PC-3 (cell line): ENCODE data around the gene PSTPIP2. TPM values are rescaled to one million over a fixed set of nuclear protein-coding genes. Genes with fewer than 3 reads are reported as not detected.
A peak's percentile ranks its signal among the peaks of the same experiment; 100 is the strongest.
"Not testable (repeated sequence)": the region's sequence is repeated elsewhere in the genome, so short reads cannot be mapped to it uniquely, and the experiment has no call there.

Experiments used
- ATAC-seq: fragments of 200-7000 bp; cut with Tn5 transposase; 2 replicates; pipeline ENCODE4 v1.9.1; 2020; ENCODE audit warnings: mild to moderate bottlenecking, moderate library complexity
- BruUV-seq: library from RNA; stranded (reverse); fragments of 400-500 nt; replicated peaks from 2 replicates; lab custom pipeline; 2021; lab: Mats Ljungman, UMichigan
- CTCF ChIA-PET: fragments of 300-600 bp; sonication (Branson Sonifier 250); formaldehyde crosslinking; loops from one replicate; lab custom pipeline; 2022; ENCODE audit warnings: antibody characterized with exemption; lab: Charles Lee
- POLR2A ChIA-PET: fragments of 300-600 bp; sonication (Branson Sonifier 250); formaldehyde crosslinking; loops from one replicate; lab custom pipeline; 2022; ENCODE audit warnings: antibody characterized with exemption; ENCODE audit not compliant: unreplicated experiment; lab: Charles Lee
- DNase-seq: peaks from one replicate; pipeline ENCODE4 v3.0.0-alpha.2; 2015
- H2AFZ ChIP-seq: fragments of 300-600 bp; sonication (generic); 2 replicates; pipeline ENCODE4 v1.6.0; 2016; ENCODE audit warnings: antibody characterized with exemption, low read length
- H3F3A ChIP-seq: fragments of 300-600 bp; sonication (generic); one replicate; pipeline ENCODE4 v1.6.0; 2017; ENCODE audit warnings: antibody characterized with exemption, low read length, control low read depth, mild to moderate bottlenecking; ENCODE audit not compliant: unreplicated experiment
- H3K27ac ChIP-seq: fragments of 300-600 bp; sonication (generic); 2 replicates; pipeline ENCODE4 v1.5.1; 2016; ENCODE audit warnings: mild to moderate bottlenecking, low read length
- H3K27me3 ChIP-seq: fragments of 300-600 bp; sonication (generic); 2 replicates; pipeline ENCODE4 v1.6.1; 2016; ENCODE audit warnings: low read length, mixed read lengths
- H3K36me3 ChIP-seq: fragments of 300-600 bp; sonication (generic); 2 replicates; pipeline ENCODE4 v1.6.1; 2016; ENCODE audit warnings: low read depth, mixed run types, low read length, mixed read lengths
- H3K4me1 ChIP-seq: fragments of 300-600 bp; sonication (generic); 2 replicates; pipeline ENCODE4 v1.5.1; 2016; ENCODE audit warnings: low read length; ENCODE audit not compliant: insufficient read depth
- H3K4me2 ChIP-seq: fragments of 300-600 bp; sonication (generic); 2 replicates; pipeline ENCODE4 v1.6.0; 2016; ENCODE audit warnings: low read length
- H3K4me3 ChIP-seq: fragments of 300-600 bp; sonication (generic); 2 replicates; pipeline ENCODE4 v1.5.1; 2016; ENCODE audit warnings: mild to moderate bottlenecking, low read length, mixed read lengths
- H3K79me2 ChIP-seq: fragments of 300-600 bp; sonication (generic); 2 replicates; pipeline ENCODE4 v1.6.1; 2017; ENCODE audit warnings: low read length, mixed read lengths
- H3K9ac ChIP-seq: fragments of 300-600 bp; sonication (generic); 2 replicates; pipeline ENCODE4 v1.6.0; 2016; ENCODE audit warnings: mild to moderate bottlenecking, low read length
- H3K9me2 ChIP-seq: fragments of 300-600 bp; sonication (generic); replicated peaks from 2 replicates; pipeline ENCODE4 v1.6.1; 2016; ENCODE audit warnings: mixed run types, low read length, mixed read lengths
- H3K9me3 ChIP-seq: fragments of 300-600 bp; sonication (generic); 2 replicates; pipeline ENCODE4 v1.6.1; 2016; ENCODE audit warnings: low read length, mixed read lengths
- H4K20me1 ChIP-seq: fragments of 300-600 bp; sonication (generic); 2 replicates; pipeline ENCODE4 v1.6.1; 2016; ENCODE audit warnings: low read length, mixed read lengths
- EZH2 ChIP-seq: fragments of 300-600 bp; sonication (generic); IDR thresholded peaks from one replicate; pipeline ENCODE4 v1.6.1; 2017; ENCODE audit warnings: antibody characterized with exemption, mild to moderate bottlenecking, low read length; ENCODE audit not compliant: unreplicated experiment
- EZH2phosphoT487 ChIP-seq: fragments of 300-600 bp; sonication (generic); IDR thresholded peaks from 2 replicates; pipeline ENCODE4 v1.6.1; 2018; ENCODE audit warnings: mild to moderate bottlenecking, antibody characterized with exemption, low read length, borderline replicate concordance
- intact Hi-C: fragments of 100-400 bp; cut with micrococcal nuclease; formaldehyde crosslinking; loops from 2 replicates; pipeline ENCODE4 v1.9.0; 2023
- total RNA-seq: library from RNA; depleted of rRNA; stranded (reverse); fragments of >200 nt; gene quantifications from 2 replicates; pipeline ENCODE4 v1.2.3, GENCODE V29; 2014
- TF ChIP-seq, protein P1 (sequence below): fragments of 300-600 bp; sonication (generic); conservative IDR thresholded peaks from 2 replicates; pipeline ENCODE4 v1.5.1; 2017; ENCODE audit warnings: antibody characterized with exemption, low read depth, mild to moderate bottlenecking, low read length

PSTPIP2 gene
- total RNA-seq, 1 experiment from 2014 or later: 0.11 TPM

DNA sequence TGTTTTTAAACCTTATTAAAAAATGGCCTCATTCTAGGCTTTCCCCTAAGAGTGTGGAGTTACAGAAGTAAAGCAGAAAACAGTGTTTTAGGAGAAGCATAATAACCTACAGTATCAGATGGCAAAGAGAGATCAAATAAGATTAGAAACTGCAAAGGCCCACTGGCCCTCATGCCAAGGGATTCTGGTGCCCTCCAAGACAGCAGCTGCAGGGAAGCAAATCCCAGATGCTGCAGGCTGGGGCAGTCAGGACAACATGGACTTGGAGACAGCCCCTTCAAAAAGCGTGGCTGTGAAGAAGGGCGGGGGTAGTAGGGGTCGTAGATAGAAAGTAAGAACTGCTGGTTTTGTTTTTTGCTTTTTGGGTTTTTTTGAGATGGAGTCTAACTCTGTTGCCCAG is 76.6 kb downstream of the PSTPIP2 start:
- H3K4me1 ChIP-seq: peaks cover 10% of the 10 kb centered on the region
- H3K4me3 ChIP-seq: no peak overlapping the region
- H3K4me2 ChIP-seq: no peak overlapping the region
- H2AFZ ChIP-seq: no peak overlapping the region
- no peaks in the 10 kb centered on the region for H3K27me3 ChIP-seq
- H3K79me2 ChIP-seq: no peaks in the 10 kb centered on the region
- intact Hi-C loops: no loop called here
- CTCF ChIA-PET: no interaction called here
- no peak for TF ChIP-seq EZH2
- TF ChIP-seq EZH2phosphoT487: no peak
- TF ChIP-seq, protein P1, sequence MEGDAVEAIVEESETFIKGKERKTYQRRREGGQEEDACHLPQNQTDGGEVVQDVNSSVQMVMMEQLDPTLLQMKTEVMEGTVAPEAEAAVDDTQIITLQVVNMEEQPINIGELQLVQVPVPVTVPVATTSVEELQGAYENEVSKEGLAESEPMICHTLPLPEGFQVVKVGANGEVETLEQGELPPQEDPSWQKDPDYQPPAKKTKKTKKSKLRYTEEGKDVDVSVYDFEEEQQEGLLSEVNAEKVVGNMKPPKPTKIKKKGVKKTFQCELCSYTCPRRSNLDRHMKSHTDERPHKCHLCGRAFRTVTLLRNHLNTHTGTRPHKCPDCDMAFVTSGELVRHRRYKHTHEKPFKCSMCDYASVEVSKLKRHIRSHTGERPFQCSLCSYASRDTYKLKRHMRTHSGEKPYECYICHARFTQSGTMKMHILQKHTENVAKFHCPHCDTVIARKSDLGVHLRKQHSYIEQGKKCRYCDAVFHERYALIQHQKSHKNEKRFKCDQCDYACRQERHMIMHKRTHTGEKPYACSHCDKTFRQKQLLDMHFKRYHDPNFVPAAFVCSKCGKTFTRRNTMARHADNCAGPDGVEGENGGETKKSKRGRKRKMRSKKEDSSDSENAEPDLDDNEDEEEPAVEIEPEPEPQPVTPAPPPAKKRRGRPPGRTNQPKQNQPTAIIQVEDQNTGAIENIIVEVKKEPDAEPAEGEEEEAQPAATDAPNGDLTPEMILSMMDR: no peak
- no peaks in the 10 kb centered on the region for H3K9me3 ChIP-seq
- no peaks in the 10 kb centered on the region for H3K36me3 ChIP-seq
- H3K9ac ChIP-seq: no peak overlapping the region
- no peaks in the 10 kb centered on the region for H3K9me2 ChIP-seq
- BruUV-seq: no TSS peak
- no peaks in the 10 kb centered on the region for H4K20me1 ChIP-seq
- H3K27ac ChIP-seq: no peak overlapping the region
- ATAC-seq: no peak
- H3F3A ChIP-seq: no peaks in the 10 kb centered on the region
- POLR2A ChIA-PET: interaction anchor here (0.6 kb wide), 1 partner anchor 367 kb away, joined by 4 read pairs; no protein-coding TSS in a partner anchor
- DNase-seq: no peak

DNA sequence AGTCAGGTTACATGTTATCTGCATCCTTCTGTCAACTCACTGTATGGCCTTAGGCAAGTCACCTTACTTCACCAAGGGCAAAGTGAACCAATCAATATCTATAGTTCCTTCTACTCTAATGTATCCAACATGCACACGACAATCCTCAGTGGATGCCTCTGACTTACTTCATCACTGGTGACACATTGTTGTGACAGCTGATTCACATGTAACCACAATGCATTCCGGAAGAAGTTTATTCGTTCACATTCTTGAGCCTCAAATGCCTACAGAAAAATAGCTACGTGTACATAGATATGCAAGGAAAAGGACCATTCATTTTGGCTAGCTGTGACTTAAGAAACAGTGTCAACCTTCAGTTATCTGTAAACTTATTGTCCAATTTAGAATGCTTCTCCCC is 78.6 kb downstream of the PSTPIP2 start:
- H2AFZ ChIP-seq: no peak overlapping the region
- ChIA-PET POLR2A (no interaction called here), CTCF (no interaction called here)
- H3K27me3 ChIP-seq: no peaks in the 10 kb centered on the region
- no peaks in the 10 kb centered on the region for H3F3A ChIP-seq
- no peaks in the 10 kb centered on the region for H3K79me2 ChIP-seq
- TF ChIP-seq EZH2phosphoT487 (no peak), EZH2 (no peak)
- TF ChIP-seq, protein P1: no peak
- no peak overlapping the region; the same call in 1 of the 2 replicates for H3K4me2 ChIP-seq
- DNase-seq: peak; percentile 73
- peak; percentile 85 for ATAC-seq
- no peaks in the 10 kb centered on the region for H3K9me3 ChIP-seq
- no peaks in the 10 kb centered on the region for H3K36me3 ChIP-seq
- no peak overlapping the region for H3K4me3 ChIP-seq
- intact Hi-C loops: no loop called here
- no peak overlapping the region for H3K9ac ChIP-seq
- no peak overlapping the region for H3K27ac ChIP-seq
- H3K9me2 ChIP-seq: no peaks in the 10 kb centered on the region
- no peaks in the 10 kb centered on the region for H4K20me1 ChIP-seq
- no TSS peak for BruUV-seq
- peaks cover 10% of the 10 kb centered on the region for H3K4me1 ChIP-seq

DNA sequence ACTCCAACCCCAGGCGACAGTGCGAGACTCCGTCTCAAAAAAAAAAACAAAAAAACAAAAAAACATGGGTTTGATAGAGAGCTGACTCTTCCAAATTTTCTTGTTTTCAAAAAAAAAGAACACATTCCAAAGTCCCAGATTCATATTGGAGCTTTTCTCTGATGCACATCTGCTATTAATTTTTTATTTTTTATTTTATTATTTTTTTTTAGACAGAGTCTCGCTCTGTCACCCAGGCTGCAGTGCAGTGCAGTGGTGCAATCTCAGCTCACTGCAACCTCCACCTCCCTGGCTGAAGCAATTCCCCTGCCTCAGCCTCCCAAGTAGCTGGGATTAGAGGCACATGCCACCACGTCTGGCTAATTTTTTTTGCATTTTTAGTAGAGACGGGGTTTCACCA is 79.5 kb downstream of the PSTPIP2 start:
- DNase-seq, H3K36me3 ChIP-seq, H3K9me2 ChIP-seq, CTCF ChIA-PET, ATAC-seq, BruUV-seq, POLR2A ChIA-PET, H3K27ac ChIP-seq, H3K4me3 ChIP-seq, H3K79me2 ChIP-seq, H3K9me3 ChIP-seq, H3K27me3 ChIP-seq, H3K4me2 ChIP-seq, intact Hi-C loops, H3F3A ChIP-seq, H4K20me1 ChIP-seq, H2AFZ ChIP-seq, H3K9ac ChIP-seq, H3K4me1 ChIP-seq: not testable (repeated sequence)
